GM12891 (cell line): ENCODE data around the gene RAB3GAP1.

Experiments
- PAX5 ChIP-seq: IDR thresholded peaks from 2 replicates; pipeline ENCODE4 v1.6.1; 2011; ENCODE audit warnings: low read length, moderate library complexity, mild to moderate bottlenecking; ENCODE audit not compliant: insufficient read depth, severe bottlenecking
- POLR2A ChIP-seq: IDR thresholded peaks from 2 replicates; pipeline ENCODE4 v1.6.1; 2011; ENCODE audit warnings: low read depth, low read length, control low read depth
- POLR2AphosphoS5 ChIP-seq: IDR thresholded peaks from 2 replicates; pipeline ENCODE4 v1.6.1; 2011; ENCODE audit warnings: low read depth, low read length, control low read depth
- POU2F2 ChIP-seq: IDR thresholded peaks from 2 replicates; pipeline ENCODE4 v1.6.1; 2011; ENCODE audit warnings: low read depth, mild to moderate bottlenecking, control low read depth, low read length, moderate library complexity
- SPI1 ChIP-seq: IDR thresholded peaks from 2 replicates; pipeline ENCODE4 v1.6.1; 2011; ENCODE audit warnings: low read depth, low read length, control low read depth
- TAF1 ChIP-seq: IDR thresholded peaks from 2 replicates; pipeline ENCODE4 v1.6.1; 2011; ENCODE audit warnings: low read depth, low read length, control low read depth

DNA sequence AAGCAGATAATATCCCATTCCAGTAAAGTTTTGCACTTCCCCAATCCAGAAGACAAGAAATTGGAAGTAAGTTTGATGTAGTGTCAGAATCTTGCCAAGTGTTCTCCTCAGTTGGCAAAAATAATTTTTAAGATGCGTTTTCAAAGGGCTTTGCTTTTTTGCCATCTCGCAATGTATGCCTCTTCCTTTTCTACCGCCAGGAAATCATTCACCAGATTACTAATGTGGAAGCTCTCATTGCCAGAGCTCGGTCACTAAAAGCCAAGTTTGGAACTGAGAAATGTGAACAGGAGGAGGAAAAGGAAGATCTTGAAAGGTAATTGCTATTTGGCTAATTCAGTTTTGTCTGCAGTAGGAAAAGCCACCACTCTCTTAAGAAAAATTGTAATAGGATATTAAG is 110.7 kb downstream of the RAB3GAP1 start:
- no peak for TF ChIP-seq POLR2AphosphoS5
- no peak for TF ChIP-seq POLR2A
- no peak for TF ChIP-seq PAX5
- TF ChIP-seq TAF1, result no peak
- no peak for TF ChIP-seq SPI1
- no peak for TF ChIP-seq POU2F2
